Mucosa of stomach (tissue), 1 donor: Measurements from ENCODE around the gene GRB2.
"Not testable (repeated sequence)": the region's sequence is repeated elsewhere in the genome, so short reads cannot be mapped to it uniquely, and the experiment has no call there.

Experiments
- H3K27me3 ChIP-seq: one replicate; pipeline ENCODE4 v1.7.0; 2013; ENCODE audit warnings: mild to moderate bottlenecking, low read length; ENCODE audit not compliant: control insufficient read depth, insufficient read depth
- H3K36me3 ChIP-seq: one replicate; pipeline ENCODE4 v1.7.0; 2013; ENCODE audit warnings: low read length; ENCODE audit not compliant: control insufficient read depth, insufficient read depth
- H3K4me1 ChIP-seq: one replicate; pipeline ENCODE4 v1.7.0; 2013; ENCODE audit warnings: mild to moderate bottlenecking, low read length; ENCODE audit not compliant: control insufficient read depth, insufficient read depth
- H3K4me3 ChIP-seq: one replicate; pipeline ENCODE4 v1.7.0; 2013; ENCODE audit warnings: low read length
- H3K9ac ChIP-seq: one replicate; pipeline ENCODE4 v1.7.0; 2013; ENCODE audit warnings: mild to moderate bottlenecking, low read length, moderate library complexity
- H3K9me3 ChIP-seq: one replicate; pipeline ENCODE4 v1.7.0; 2013; ENCODE audit warnings: mild to moderate bottlenecking, low read length, moderate library complexity; ENCODE audit not compliant: control insufficient read depth
- donor health status: Pancreatic carcinoma.

GRB2 gene

DNA sequence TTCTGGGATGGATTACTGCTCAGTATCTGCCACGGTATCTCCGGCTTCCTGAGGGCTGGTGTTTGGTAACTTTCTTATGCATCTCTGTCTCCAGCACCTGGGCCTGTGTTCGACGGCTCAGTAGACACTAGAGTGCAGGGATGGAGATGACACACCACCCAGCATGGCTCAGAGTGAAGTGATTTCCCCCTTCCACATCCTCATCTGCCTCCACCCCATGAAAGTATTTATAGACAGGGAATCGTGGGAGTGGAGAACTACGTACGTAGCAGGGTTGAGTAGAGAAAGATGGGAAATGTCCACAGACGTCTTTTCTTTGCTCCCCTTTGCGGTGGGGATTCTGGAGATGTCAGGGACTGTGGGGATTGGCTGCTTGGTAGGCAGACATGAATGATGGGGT lies 104.4 kb downstream of the GRB2 start:
- no peaks in the 10 kb centered on the region for H3K9me3 ChIP-seq
- no peak overlapping the region for H3K4me3 ChIP-seq
- no peaks in the 10 kb centered on the region for H3K36me3 ChIP-seq
- no peak overlapping the region for H3K9ac ChIP-seq
- no peaks in the 10 kb centered on the region for H3K27me3 ChIP-seq
- H3K4me1 ChIP-seq, result no peaks in the 10 kb centered on the region

DNA sequence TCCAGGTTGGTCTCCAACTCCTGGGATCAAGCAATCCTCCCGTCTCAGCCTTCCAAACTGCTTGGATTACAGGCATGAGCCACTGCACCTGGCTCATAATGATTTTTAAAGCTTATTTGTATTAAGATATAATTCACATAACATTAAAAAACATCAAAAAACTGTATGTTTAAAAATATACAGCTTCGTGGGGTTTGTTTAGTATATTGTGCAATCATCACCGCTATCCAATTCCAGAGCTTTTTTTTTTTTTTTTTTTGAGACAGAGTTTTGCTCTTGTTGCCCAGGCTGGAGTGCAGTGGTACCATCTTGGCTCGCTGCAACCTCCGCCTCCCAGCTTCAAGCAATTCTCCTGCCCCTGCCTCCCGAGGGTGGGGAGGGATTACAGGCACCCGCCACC lies 105.2 kb downstream of the GRB2 start:
- H3K27me3 ChIP-seq, result no peaks in the 10 kb centered on the region
- no peak overlapping the region for H3K9ac ChIP-seq
- no peak overlapping the region for H3K4me3 ChIP-seq
- no peaks in the 10 kb centered on the region for H3K9me3 ChIP-seq
- H3K36me3 ChIP-seq, result no peaks in the 10 kb centered on the region
- H3K4me1 ChIP-seq, result no peaks in the 10 kb centered on the region

- H3K4me1 ChIP-seq, result no peaks in the 10 kb centered on the region
- no peaks in the 10 kb centered on the region for H3K36me3 ChIP-seq
- H3K27me3 ChIP-seq, result no peaks in the 10 kb centered on the region
- H3K9me3 ChIP-seq, result no peaks in the 10 kb centered on the region
- no peak overlapping the region for H3K4me3 ChIP-seq
- no peak overlapping the region for H3K9ac ChIP-seq
Measured at GRCh38 chr17:75295201-75296158, 110.0 kb downstream of the GRB2 start.

DNA sequence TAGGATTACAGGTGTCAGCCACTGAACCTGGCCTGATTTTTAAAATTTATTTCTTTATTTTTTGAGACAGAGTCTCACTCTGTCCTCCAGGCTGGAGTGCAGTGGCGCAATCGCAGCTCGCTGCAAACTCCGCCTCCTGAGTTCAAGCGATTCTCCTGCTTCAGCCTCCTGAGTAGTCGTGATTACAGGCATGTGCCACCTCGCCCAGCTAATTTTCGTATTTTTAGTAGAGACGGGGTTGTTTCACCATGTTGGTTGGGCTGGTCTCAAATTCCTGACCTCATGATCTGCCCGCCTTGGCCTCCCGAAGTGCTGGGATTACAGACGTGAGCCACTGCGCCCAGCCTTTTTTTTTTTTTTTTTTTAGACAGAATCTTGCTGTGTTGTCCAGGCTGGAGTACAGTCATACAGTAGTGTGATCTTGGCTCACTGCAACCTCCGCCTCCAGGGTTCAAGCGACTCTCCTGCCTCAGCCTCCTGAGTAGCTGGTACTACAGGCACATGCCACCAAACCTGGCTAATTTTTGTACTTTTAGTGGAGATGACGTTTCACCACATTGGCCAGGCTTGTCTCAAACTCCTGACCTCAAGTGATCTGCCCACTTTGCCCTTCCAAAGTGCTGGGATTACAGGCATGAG lies 112.5 kb downstream of the GRB2 start:
- not testable (repeated sequence) for H3K4me3 ChIP-seq, H3K9me3 ChIP-seq, H3K9ac ChIP-seq, H3K36me3 ChIP-seq, H3K4me1 ChIP-seq, H3K27me3 ChIP-seq

DNA sequence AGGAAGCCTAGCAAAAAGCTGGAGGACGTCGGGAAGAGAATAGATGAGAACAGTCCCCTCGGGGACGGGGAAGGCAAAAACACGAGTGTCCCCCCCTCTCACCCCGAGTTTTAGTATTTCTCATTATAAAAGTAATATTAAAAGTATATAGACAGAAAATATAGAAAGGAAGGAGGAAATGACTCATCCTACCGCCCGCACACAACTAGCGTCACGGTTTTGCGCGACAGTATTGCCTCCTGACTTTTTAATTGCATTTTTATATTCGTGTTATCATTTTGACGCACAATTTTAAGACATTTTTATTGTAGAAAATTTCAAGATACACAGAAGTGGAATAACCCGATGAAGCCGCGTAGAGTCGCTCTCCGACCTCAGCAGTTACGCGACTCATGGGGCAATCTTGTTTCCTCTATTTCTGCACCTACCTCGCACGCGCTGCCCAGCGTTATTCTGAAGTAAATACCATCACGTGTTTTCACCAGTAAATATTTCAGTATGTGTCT lies 115.6 kb downstream of the GRB2 start:
- peak overlapping the region; percentile 89 for H3K9ac ChIP-seq
- H3K4me3 ChIP-seq, result peak overlapping the region; percentile 87
- H3K9me3 ChIP-seq, result no peaks in the 10 kb centered on the region
- peaks cover 5% of the 10 kb centered on the region for H3K4me1 ChIP-seq
- H3K27me3 ChIP-seq, result no peaks in the 10 kb centered on the region
- H3K36me3 ChIP-seq, result peaks cover 9% of the 10 kb centered on the region

DNA sequence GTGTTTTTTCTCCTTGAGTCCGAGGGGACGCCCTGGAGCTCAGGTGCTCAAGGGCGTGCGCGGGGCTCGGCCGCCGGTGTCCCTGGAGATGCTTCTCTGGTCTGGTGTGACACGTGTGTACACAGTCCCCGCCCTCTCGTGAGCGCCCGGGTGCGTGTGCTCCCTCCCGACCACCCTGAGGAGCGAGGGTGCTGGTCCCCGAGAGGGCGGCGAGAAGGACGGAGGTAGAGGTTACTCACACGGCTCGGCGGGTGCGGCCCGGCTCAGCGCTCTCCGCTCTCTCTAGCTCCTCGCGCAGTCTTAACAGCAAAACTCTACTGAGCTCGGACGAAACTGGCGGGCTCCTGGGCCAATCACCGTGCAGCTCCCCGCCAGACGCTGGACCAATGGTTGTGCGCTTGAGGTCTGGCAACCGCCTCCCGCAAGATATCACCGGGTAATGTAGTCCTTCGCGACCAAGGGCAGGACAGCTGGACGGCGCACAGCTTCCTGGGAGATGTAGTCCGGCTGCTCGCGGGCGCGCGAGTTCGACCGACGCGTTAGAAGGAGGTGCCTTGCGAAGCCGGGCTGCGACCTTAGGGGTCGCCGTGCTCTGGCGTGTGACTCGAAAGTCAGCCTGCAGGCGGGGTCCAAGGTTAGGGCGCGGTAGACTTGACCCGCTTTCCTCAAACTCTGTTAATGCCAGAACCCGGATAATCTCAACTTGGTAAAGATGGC lies 116.2 kb downstream of the GRB2 start, which contains the start of gene SLC25A19:
TSS of gene SLC25A19 (minus strand) at position 319 of the 717 bp plus-strand sequence. CDS start 2,669 bp downstream, outside the sequence.
- H3K4me3 ChIP-seq, result peak within 1 kb of the TSS; percentile 87
- H3K9ac ChIP-seq, result peak within 1 kb of the TSS; percentile 89
- H3K4me1 ChIP-seq, result peaks cover 5% of the 10 kb centered on the region
- no peaks in the 10 kb centered on the region for H3K9me3 ChIP-seq
- H3K27me3 ChIP-seq, result no peaks in the 10 kb centered on the region
- peaks cover 9% of the 10 kb centered on the region for H3K36me3 ChIP-seq

DNA sequence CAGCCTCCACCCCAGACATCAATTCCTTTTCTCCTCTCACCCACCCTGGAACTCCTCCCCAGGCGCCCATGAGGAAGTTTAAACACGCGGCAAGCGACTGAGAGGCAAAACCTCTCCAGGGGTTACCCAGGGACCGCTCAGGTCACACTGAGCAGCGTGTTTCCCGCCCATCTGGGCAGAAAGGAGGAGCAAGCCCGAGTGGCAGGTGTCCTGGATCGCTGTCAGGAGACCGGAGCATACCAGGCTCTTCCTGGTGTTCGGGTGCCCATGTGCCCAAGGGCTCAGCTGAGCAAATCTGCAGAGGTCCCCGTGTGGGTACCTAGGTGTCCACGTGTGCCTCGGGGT lies 116.7 kb downstream of the GRB2 start:
- Histone ChIP-seq H3K36me3 (peaks cover 9% of the 10 kb centered on the region), H3K4me1 (peaks cover 5% of the 10 kb centered on the region), H3K27me3 (no peaks in the 10 kb centered on the region), H3K9ac (peak overlapping the region; percentile 89), H3K4me3 (peak overlapping the region; percentile 87), H3K9me3 (no peaks in the 10 kb centered on the region)

DNA sequence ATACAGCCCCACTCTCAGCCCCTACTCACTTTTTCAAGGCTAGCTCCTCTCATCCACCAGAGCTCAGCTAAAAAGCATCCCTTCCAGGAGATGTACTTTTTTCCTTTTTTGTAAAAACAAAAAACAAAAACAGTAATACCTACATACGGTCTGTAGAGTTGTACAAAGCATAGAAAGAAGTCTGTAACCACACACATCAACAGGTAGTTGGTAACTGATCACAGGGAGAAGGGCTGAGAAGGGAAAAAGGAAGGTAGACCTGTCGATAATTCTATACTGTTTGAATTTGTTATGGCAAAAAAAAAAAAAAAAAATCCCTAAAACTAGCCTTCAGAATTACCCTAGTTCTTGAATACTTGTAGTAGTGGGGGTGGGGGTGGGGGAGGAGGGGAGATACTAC lies 117.1 kb downstream of the GRB2 start:
- peak overlapping the region; percentile 89 for H3K9ac ChIP-seq
- H3K4me3 ChIP-seq, result no peak overlapping the region
- H3K4me1 ChIP-seq, result peaks cover 5% of the 10 kb centered on the region
- H3K27me3 ChIP-seq, result no peaks in the 10 kb centered on the region
- peaks cover 9% of the 10 kb centered on the region for H3K36me3 ChIP-seq
- no peaks in the 10 kb centered on the region for H3K9me3 ChIP-seq

- Histone ChIP-seq H3K4me1 (peaks cover 5% of the 10 kb centered on the region), H3K9me3 (no peaks in the 10 kb centered on the region), H3K4me3 (no peak overlapping the region), H3K27me3 (no peaks in the 10 kb centered on the region), H3K9ac (no peak overlapping the region), H3K36me3 (peaks cover 9% of the 10 kb centered on the region)
Measured at GRCh38 chr17:75287221-75287620, 118.3 kb downstream of the GRB2 start.

- no peaks in the 10 kb centered on the region for H3K9me3 ChIP-seq
- H3K27me3 ChIP-seq, result no peaks in the 10 kb centered on the region
- H3K4me1 ChIP-seq, result peaks cover 1% of the 10 kb centered on the region
- H3K9ac ChIP-seq, result no peak overlapping the region
- H3K4me3 ChIP-seq, result no peak overlapping the region
- peaks cover 9% of the 10 kb centered on the region for H3K36me3 ChIP-seq
Measured at GRCh38 chr17:75285123-75285522, 120.4 kb downstream of the GRB2 start.

- not testable (repeated sequence) for H3K4me3 ChIP-seq, H3K27me3 ChIP-seq, H3K9ac ChIP-seq, H3K4me1 ChIP-seq, H3K9me3 ChIP-seq, H3K36me3 ChIP-seq
Measured at GRCh38 chr17:75280189-75280588, 125.3 kb downstream of the GRB2 start.

- Histone ChIP-seq H3K4me1 (no peaks in the 10 kb centered on the region), H3K36me3 (no peaks in the 10 kb centered on the region), H3K4me3 (no peak overlapping the region), H3K9me3 (no peaks in the 10 kb centered on the region), H3K9ac (no peak overlapping the region), H3K27me3 (no peaks in the 10 kb centered on the region)
Measured at GRCh38 chr17:75277664-75278071, 127.8 kb downstream of the GRB2 start.
